ENCODE results near the gene MS4A5. TPM values are rescaled to one million over a fixed set of nuclear protein-coding genes. Genes with fewer than 3 reads are reported as not detected.

Gene MS4A5
- total and polyA plus RNA-seq, 10 of the 15 experiments (the other 5 are each of a cell fraction or from before 2014, with no cell fraction given): not detected

Other genes starting within 250 kb of the MS4A5 start
Only the 7 nearest of the 9 such genes appear.
- gene MS4A4A, start 148.9 kb upstream of the MS4A5 start, total RNA-seq (2014; rRNA removed): 0.27 and 0.56 TPM in 2 replicates
- 0.37 and 0.67 TPM in 2 replicates for gene MS4A4A, start 148.9 kb upstream of the MS4A5 start, total RNA-seq (2014; rRNA removed; fragmentation: Illumina TruSeq; extraction: Trizol)
- 0.88 and 1.2 TPM in 2 replicates for gene MS4A4A, start 148.9 kb upstream of the MS4A5 start, total RNA-seq (2021)
- 0.10 and 0.19 TPM in 2 replicates for gene MS4A4A, start 148.9 kb upstream of the MS4A5 start, polyA plus RNA-seq (2011; rRNA removed)
- 0.22 and 0.69 TPM in 2 replicates for gene MS4A4A, start 148.9 kb upstream of the MS4A5 start, polyA plus RNA-seq (2014; fragmentation: Illumina TruSeq; extraction: Trizol)
- gene MS4A4A, start 148.9 kb upstream of the MS4A5 start, polyA plus RNA-seq (2014; fragmentation: Nextera tagmentation; extraction: Ambion mirVana): 1 to 10 TPM; 1.8 to 2.4 TPM
- 0.91 and 1.4 TPM in 2 replicates for gene MS4A4A, start 148.9 kb upstream of the MS4A5 start, polyA plus RNA-seq (2014; rRNA removed)
- gene MS4A4A, start 148.9 kb upstream of the MS4A5 start, polyA plus RNA-seq (2016; fragmentation: Nextera tagmentation; extraction: Ambion mirVana): under 1 TPM; 0.19 to 0.24 TPM
- 0.38 TPM in 1 of 2 replicates, not detected in the other for gene MS4A6E, start 102.3 kb upstream of the MS4A5 start, total RNA-seq (2014; rRNA removed)
- gene MS4A6E, start 102.3 kb upstream of the MS4A5 start, total RNA-seq (2014; rRNA removed; fragmentation: Illumina TruSeq; extraction: Trizol): not detected in 2 replicates
- not detected in 2 replicates for gene MS4A6E, start 102.3 kb upstream of the MS4A5 start, total RNA-seq (2021)
- 0.14 and 0.27 TPM in 2 replicates for gene MS4A6E, start 102.3 kb upstream of the MS4A5 start, polyA plus RNA-seq (2011; rRNA removed)
- gene MS4A6E, start 102.3 kb upstream of the MS4A5 start, polyA plus RNA-seq (2014; fragmentation: Illumina TruSeq; extraction: Trizol): 0.71 TPM in 1 of 2 replicates, not detected in the other
- under 1 TPM; 0.47 to 0.49 TPM for gene MS4A6E, start 102.3 kb upstream of the MS4A5 start, polyA plus RNA-seq (2014; fragmentation: Nextera tagmentation; extraction: Ambion mirVana)
- not detected in 2 replicates for gene MS4A6E, start 102.3 kb upstream of the MS4A5 start, polyA plus RNA-seq (2014; rRNA removed)
- gene MS4A6E, start 102.3 kb upstream of the MS4A5 start, polyA plus RNA-seq (2016; fragmentation: Nextera tagmentation; extraction: Ambion mirVana): under 1 TPM; 0.39 to 0.86 TPM
- gene MS4A7, start 51.0 kb upstream of the MS4A5 start, total RNA-seq (2014; rRNA removed): 2.2 and 2.9 TPM in 2 replicates
- gene MS4A7, start 51.0 kb upstream of the MS4A5 start, total RNA-seq (2014; rRNA removed; fragmentation: Illumina TruSeq; extraction: Trizol): 3.8 and 4.0 TPM in 2 replicates
- gene MS4A7, start 51.0 kb upstream of the MS4A5 start, total RNA-seq (2021): 2.3 and 3.3 TPM in 2 replicates
- gene MS4A7, start 51.0 kb upstream of the MS4A5 start, polyA plus RNA-seq (2011; rRNA removed): 9.6 and 11.1 TPM in 2 replicates
- gene MS4A7, start 51.0 kb upstream of the MS4A5 start, polyA plus RNA-seq (2014; fragmentation: Illumina TruSeq; extraction: Trizol): 3.7 and 4.2 TPM in 2 replicates
- gene MS4A7, start 51.0 kb upstream of the MS4A5 start, polyA plus RNA-seq (2014; fragmentation: Nextera tagmentation; extraction: Ambion mirVana): 10 to 100 TPM in 1 of 2 experiments, 1 to 10 TPM in 1; 7.2 to 17.0 TPM
- 3.9 and 4.6 TPM in 2 replicates for gene MS4A7, start 51.0 kb upstream of the MS4A5 start, polyA plus RNA-seq (2014; rRNA removed)
- gene MS4A7, start 51.0 kb upstream of the MS4A5 start, polyA plus RNA-seq (2016; fragmentation: Nextera tagmentation; extraction: Ambion mirVana): 1 to 10 TPM; 1.7 to 1.8 TPM
- gene MS4A14, start 33.1 kb upstream of the MS4A5 start, total RNA-seq (2014; rRNA removed): 0.11 and 0.40 TPM in 2 replicates
- gene MS4A14, start 33.1 kb upstream of the MS4A5 start, total RNA-seq (2014; rRNA removed; fragmentation: Illumina TruSeq; extraction: Trizol): 0.40 and 0.60 TPM in 2 replicates
- 0.77 and 1.0 TPM in 2 replicates for gene MS4A14, start 33.1 kb upstream of the MS4A5 start, total RNA-seq (2021)
- 1.0 and 1.7 TPM in 2 replicates for gene MS4A14, start 33.1 kb upstream of the MS4A5 start, polyA plus RNA-seq (2011; rRNA removed)
- 0.81 and 0.89 TPM in 2 replicates for gene MS4A14, start 33.1 kb upstream of the MS4A5 start, polyA plus RNA-seq (2014; fragmentation: Illumina TruSeq; extraction: Trizol)
- gene MS4A14, start 33.1 kb upstream of the MS4A5 start, polyA plus RNA-seq (2014; fragmentation: Nextera tagmentation; extraction: Ambion mirVana): under 1 TPM; 0.13 to 0.18 TPM
- 0.38 and 0.72 TPM in 2 replicates for gene MS4A14, start 33.1 kb upstream of the MS4A5 start, polyA plus RNA-seq (2014; rRNA removed)
- under 1 TPM in 1 of 2 experiments, not detected in 1; 0.63 TPM for gene MS4A14, start 33.1 kb upstream of the MS4A5 start, polyA plus RNA-seq (2016; fragmentation: Nextera tagmentation; extraction: Ambion mirVana)
- 648 and 816 TPM in 2 replicates for gene MS4A1, start 26.3 kb downstream of the MS4A5 start, total RNA-seq (2014; rRNA removed)
- gene MS4A1, start 26.3 kb downstream of the MS4A5 start, total RNA-seq (2014; rRNA removed; fragmentation: Illumina TruSeq; extraction: Trizol): 704 and 727 TPM in 2 replicates
- gene MS4A1, start 26.3 kb downstream of the MS4A5 start, total RNA-seq (2021): 464 and 482 TPM in 2 replicates
- gene MS4A1, start 26.3 kb downstream of the MS4A5 start, polyA plus RNA-seq (2011; rRNA removed): 2,106 and 2,789 TPM in 2 replicates
- gene MS4A1, start 26.3 kb downstream of the MS4A5 start, polyA plus RNA-seq (2014; fragmentation: Illumina TruSeq; extraction: Trizol): 1,039 and 1,405 TPM in 2 replicates
- gene MS4A1, start 26.3 kb downstream of the MS4A5 start, polyA plus RNA-seq (2014; fragmentation: Nextera tagmentation; extraction: Ambion mirVana): 1,000 to 10,000 TPM in 1 of 2 experiments, 100 to 1,000 TPM in 1; 730 to 1,013 TPM
- 415 and 598 TPM in 2 replicates for gene MS4A1, start 26.3 kb downstream of the MS4A5 start, polyA plus RNA-seq (2014; rRNA removed)
- gene MS4A1, start 26.3 kb downstream of the MS4A5 start, polyA plus RNA-seq (2016; fragmentation: Nextera tagmentation; extraction: Ambion mirVana): 100 to 1,000 TPM; 329 to 364 TPM
- not detected in 2 replicates for gene MS4A12, start 63.2 kb downstream of the MS4A5 start, total RNA-seq (2014; rRNA removed)
- gene MS4A12, start 63.2 kb downstream of the MS4A5 start, total RNA-seq (2014; rRNA removed; fragmentation: Illumina TruSeq; extraction: Trizol): not detected in 2 replicates
- gene MS4A12, start 63.2 kb downstream of the MS4A5 start, total RNA-seq (2021): not detected in 2 replicates
- gene MS4A12, start 63.2 kb downstream of the MS4A5 start, polyA plus RNA-seq (2011; rRNA removed): not detected in 2 replicates
- gene MS4A12, start 63.2 kb downstream of the MS4A5 start, polyA plus RNA-seq (2014; fragmentation: Illumina TruSeq; extraction: Trizol): not detected in 2 replicates
- under 1 TPM in 1 of 2 experiments, not detected in 1; 0.05 TPM for gene MS4A12, start 63.2 kb downstream of the MS4A5 start, polyA plus RNA-seq (2014; fragmentation: Nextera tagmentation; extraction: Ambion mirVana)
- not detected in 2 replicates for gene MS4A12, start 63.2 kb downstream of the MS4A5 start, polyA plus RNA-seq (2014; rRNA removed)
- gene MS4A12, start 63.2 kb downstream of the MS4A5 start, polyA plus RNA-seq (2016; fragmentation: Nextera tagmentation; extraction: Ambion mirVana): not detected
- not detected in 2 replicates for gene MS4A13, start 85.8 kb downstream of the MS4A5 start, total RNA-seq (2014; rRNA removed)
- gene MS4A13, start 85.8 kb downstream of the MS4A5 start, total RNA-seq (2014; rRNA removed; fragmentation: Illumina TruSeq; extraction: Trizol): not detected in 2 replicates
- not detected in 2 replicates for gene MS4A13, start 85.8 kb downstream of the MS4A5 start, total RNA-seq (2021)
- not detected in 2 replicates for gene MS4A13, start 85.8 kb downstream of the MS4A5 start, polyA plus RNA-seq (2011; rRNA removed)
- not detected in 2 replicates for gene MS4A13, start 85.8 kb downstream of the MS4A5 start, polyA plus RNA-seq (2014; fragmentation: Illumina TruSeq; extraction: Trizol)
- gene MS4A13, start 85.8 kb downstream of the MS4A5 start, polyA plus RNA-seq (2014; fragmentation: Nextera tagmentation; extraction: Ambion mirVana): not detected
- not detected in 2 replicates for gene MS4A13, start 85.8 kb downstream of the MS4A5 start, polyA plus RNA-seq (2014; rRNA removed)
- not detected for gene MS4A13, start 85.8 kb downstream of the MS4A5 start, polyA plus RNA-seq (2016; fragmentation: Nextera tagmentation; extraction: Ambion mirVana)

Measured in GM12878 (cell line).